Mesothelial cell of epicardium (in vitro differentiated cells): Measurements from ENCODE around the gene DLK1. TPM values are rescaled to one million over a fixed set of nuclear protein-coding genes. Genes with fewer than 3 reads are reported as not detected.

Experiments
- DNase-seq, 2 experiments: peaks; one replicate each; pipeline ENCODE4 v3.0.0; 2021; ENCODE audit warnings: low spot score in 2 of 2; ENCODE audit not compliant: unreplicated experiment in 2 of 2
- H3K27ac Mint-ChIP-seq: 2 replicates; pipeline ENCODE4 v1.8.0; 2021; ENCODE audit warnings: mixed read lengths
- H3K27me3 Mint-ChIP-seq: 2 replicates; pipeline ENCODE4 v1.8.0; 2021; ENCODE audit warnings: low read depth, mixed read lengths
- H3K36me3 Mint-ChIP-seq: 2 replicates; pipeline ENCODE4 v1.8.0; 2021; ENCODE audit warnings: mixed read lengths
- H3K4me1 Mint-ChIP-seq: 2 replicates; pipeline ENCODE4 v1.8.0; 2021; ENCODE audit warnings: mixed read lengths
- H3K4me3 Mint-ChIP-seq: 2 replicates; pipeline ENCODE4 v1.8.0; 2021; ENCODE audit warnings: mild to moderate bottlenecking, moderate library complexity, mixed read lengths
- H3K9me3 Mint-ChIP-seq: 2 replicates; pipeline ENCODE4 v1.8.0; 2021; ENCODE audit warnings: mixed read lengths
- CTCF ChIP-seq: fragments of 200-600 bp; sonication (generic); IDR thresholded peaks from one replicate; pipeline ENCODE4 v1.5.0; 2021; ENCODE audit warnings: antibody characterized with exemption; ENCODE audit not compliant: unreplicated experiment
- total RNA-seq: library from RNA; stranded (reverse); gene quantifications from 3 replicates; pipeline ENCODE4 v1.2.1, GENCODE V29; 2021

The DLK1 gene
- total RNA-seq, 1 donor from 2014 or later, result 1,080 TPM

GRCh38 chr14:100731011-100731670 lies 4.4 kb downstream of the DLK1 start:
- Mint-ChIP-seq H3K4me1 (peaks cover 42% of the 10 kb centered on the region), H3K36me3 (peaks cover 3% of the 10 kb centered on the region), H3K4me3 (no peak overlapping the region), H3K27ac (no peak overlapping the region), H3K9me3 (no peaks in the 10 kb centered on the region), H3K27me3 (peaks cover 33% of the 10 kb centered on the region)
- no peak for TF ChIP-seq CTCF
- DNase-seq, result no peak

DNA sequence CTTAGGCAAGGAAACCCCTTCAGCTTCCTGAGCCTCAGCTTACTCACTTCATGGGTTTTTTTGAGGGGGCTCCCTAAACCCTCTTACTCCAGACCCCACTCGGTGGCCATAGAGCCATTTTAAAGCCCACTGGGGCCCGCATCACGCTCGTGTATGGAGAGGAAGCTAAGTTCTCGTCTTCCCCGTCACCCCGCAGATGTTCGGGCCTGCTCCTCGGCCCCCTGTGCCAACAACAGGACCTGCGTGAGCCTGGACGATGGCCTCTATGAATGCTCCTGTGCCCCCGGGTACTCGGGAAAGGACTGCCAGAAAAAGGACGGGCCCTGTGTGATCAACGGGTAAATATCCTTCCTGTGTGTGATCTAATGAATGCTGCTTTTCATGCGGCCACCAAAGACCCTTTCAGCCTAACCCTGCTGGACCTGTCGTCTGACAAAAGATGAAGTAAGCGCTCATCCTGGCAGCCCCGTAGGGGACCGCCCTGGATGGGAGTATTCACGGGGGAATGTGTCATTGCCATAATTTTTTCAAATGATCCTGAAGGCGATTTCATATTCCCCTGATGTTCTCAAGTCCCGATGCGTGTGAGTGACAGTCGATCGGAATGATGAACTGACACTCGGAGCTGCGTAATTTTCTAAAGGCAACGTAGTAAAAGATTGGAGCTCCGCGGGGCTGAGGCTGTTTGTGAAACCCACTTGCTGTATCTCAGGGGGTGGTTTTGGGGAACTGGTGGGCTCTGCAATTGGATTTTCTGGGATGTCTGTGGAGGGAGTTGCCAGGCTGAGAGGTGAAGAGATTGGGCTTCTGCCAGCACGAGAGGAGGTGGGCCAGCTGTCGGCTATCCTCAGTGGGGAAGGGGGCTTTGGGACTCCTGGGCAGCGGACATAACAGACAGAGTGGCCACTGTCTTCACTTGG lies 5.4 kb downstream of the DLK1 start:
- H3K27ac Mint-ChIP-seq, result peak overlapping the region; percentile 59
- peaks cover 38% of the 10 kb centered on the region for H3K4me1 Mint-ChIP-seq
- H3K27me3 Mint-ChIP-seq, result peaks cover 28% of the 10 kb centered on the region
- TF ChIP-seq CTCF, result no peak
- DNase-seq, result peak in 1 of 2 experiments; percentile 15
- H3K9me3 Mint-ChIP-seq, result no peaks in the 10 kb centered on the region
- H3K4me3 Mint-ChIP-seq, result no peak overlapping the region
- peaks cover 3% of the 10 kb centered on the region for H3K36me3 Mint-ChIP-seq

GRCh38 chr14:100732766-100733100 lies 6.0 kb downstream of the DLK1 start:
- H3K36me3 Mint-ChIP-seq, result peaks cover 3% of the 10 kb centered on the region
- peak overlapping the region; percentile 66 for H3K27ac Mint-ChIP-seq

GRCh38 chr14:100733152-100733850 lies 6.6 kb downstream of the DLK1 start:
- Mint-ChIP-seq H3K27ac (peak overlapping the region; percentile 66), H3K27me3 (peaks cover 16% of the 10 kb centered on the region), H3K4me3 (no peak overlapping the region), H3K36me3 (peaks cover 3% of the 10 kb centered on the region), H3K4me1 (peaks cover 30% of the 10 kb centered on the region), H3K9me3 (no peaks in the 10 kb centered on the region)
- DNase-seq, result peak in 1 of 2 experiments; percentile 5
- TF ChIP-seq CTCF, result no peak

More at GRCh38 chr14:100732766-100733100, 6.0 kb downstream of the DLK1 start:
- no peak for TF ChIP-seq CTCF
- Mint-ChIP-seq H3K4me1 (peaks cover 33% of the 10 kb centered on the region), H3K27me3 (peaks cover 22% of the 10 kb centered on the region), H3K4me3 (no peak overlapping the region), H3K9me3 (no peaks in the 10 kb centered on the region)
- DNase-seq, result no peak

DNA sequence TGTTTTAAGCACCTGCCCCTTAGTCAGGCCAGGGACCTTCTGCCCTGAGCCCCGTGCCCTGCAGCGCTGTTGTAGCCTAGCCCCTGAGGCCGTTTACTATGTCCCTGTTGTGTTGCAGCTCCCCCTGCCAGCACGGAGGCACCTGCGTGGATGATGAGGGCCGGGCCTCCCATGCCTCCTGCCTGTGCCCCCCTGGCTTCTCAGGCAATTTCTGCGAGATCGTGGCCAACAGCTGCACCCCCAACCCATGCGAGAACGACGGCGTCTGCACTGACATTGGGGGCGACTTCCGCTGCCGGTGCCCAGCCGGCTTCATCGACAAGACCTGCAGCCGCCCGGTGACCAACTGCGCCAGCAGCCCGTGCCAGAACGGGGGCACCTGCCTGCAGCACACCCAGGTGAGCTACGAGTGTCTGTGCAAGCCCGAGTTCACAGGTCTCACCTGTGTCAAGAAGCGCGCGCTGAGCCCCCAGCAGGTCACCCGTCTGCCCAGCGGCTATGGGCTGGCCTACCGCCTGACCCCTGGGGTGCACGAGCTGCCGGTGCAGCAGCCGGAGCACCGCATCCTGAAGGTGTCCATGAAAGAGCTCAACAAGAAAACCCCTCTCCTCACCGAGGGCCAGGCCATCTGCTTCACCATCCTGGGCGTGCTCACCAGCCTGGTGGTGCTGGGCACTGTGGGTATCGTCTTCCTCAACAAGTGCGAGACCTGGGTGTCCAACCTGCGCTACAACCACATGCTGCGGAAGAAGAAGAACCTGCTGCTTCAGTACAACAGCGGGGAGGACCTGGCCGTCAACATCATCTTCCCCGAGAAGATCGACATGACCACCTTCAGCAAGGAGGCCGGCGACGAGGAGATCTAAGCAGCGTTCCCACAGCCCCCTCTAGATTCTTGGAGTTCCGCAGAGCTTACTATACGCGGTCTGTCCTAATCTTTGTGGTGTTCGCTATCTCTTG lies 7.6 kb downstream of the DLK1 start:
- DNase-seq, result no peak
- H3K4me3 Mint-ChIP-seq, result no peak overlapping the region
- H3K4me1 Mint-ChIP-seq, result peaks cover 23% of the 10 kb centered on the region
- TF ChIP-seq CTCF, result no peak
- H3K27me3 Mint-ChIP-seq, result peaks cover 8% of the 10 kb centered on the region
- peaks cover 3% of the 10 kb centered on the region for H3K36me3 Mint-ChIP-seq
- H3K27ac Mint-ChIP-seq, result no peak overlapping the region
- H3K9me3 Mint-ChIP-seq, result no peaks in the 10 kb centered on the region
